H1 (cell line): ENCODE results near the gene ASAP2. TPM values are rescaled to one million over a fixed set of nuclear protein-coding genes. Genes with fewer than 3 reads are reported as not detected.

ENCODE experiments used
- CTCF ChIA-PET: fragments of 300-600 bp; sonication (Branson Sonifier 250); formaldehyde crosslinking; loops from one replicate; lab custom pipeline; 2021; ENCODE audit not compliant: partially characterized antibody; lab: Charles Lee
- POLR2A ChIA-PET: fragments of 300-600 bp; sonication (Branson Sonifier 250); formaldehyde crosslinking; loops from one replicate; lab custom pipeline; 2021; ENCODE audit warnings: inconsistent platforms; ENCODE audit not compliant: partially characterized antibody; lab: Charles Lee
- DNase-seq, 2 experiments: peaks; one replicate each; pipeline versions ENCODE4 v3.0.0 to v3.0.0-alpha.2; 2010 to 2022; ENCODE audit warnings: low spot score in 2 of 2, low read depth in 1 of 2, mixed read lengths in 1 of 2
- FAIRE-seq: peaks from 2 replicates; lab custom pipeline; 2011; peaks lifted over from hg19 to GRCh38; lab: Jason Lieb, UNC
- H2AFZ ChIP-seq: 2 replicates; pipeline ENCODE4 v1.8.1; 2012; ENCODE audit warnings: low read length, inconsistent platforms
- H2AK5ac ChIP-seq: 2 replicates; pipeline ENCODE4 v1.6.1; 2013; ENCODE audit warnings: low read depth, low read length
- H2BK120ac ChIP-seq: replicated peaks from 2 replicates; pipeline ENCODE3; 2013; ENCODE audit warnings: low read depth, low read length, inconsistent platforms
- H2BK12ac ChIP-seq: 2 replicates; pipeline ENCODE4 v1.6.1; 2013; ENCODE audit warnings: low read depth, low read length
- H2BK15ac ChIP-seq: 2 replicates; pipeline ENCODE4 v1.6.1; 2013; ENCODE audit warnings: low read length
- H2BK20ac ChIP-seq: 2 replicates; pipeline ENCODE4 v1.6.1; 2013; ENCODE audit warnings: low read length
- H2BK5ac ChIP-seq: 2 replicates; pipeline ENCODE4 v1.6.1; 2013; ENCODE audit warnings: low read depth, low read length
- H3K14ac ChIP-seq: 2 replicates; pipeline ENCODE4 v1.6.1; 2013; ENCODE audit warnings: inconsistent platforms; ENCODE audit not compliant: insufficient read length
- H3K18ac ChIP-seq: 2 replicates; pipeline ENCODE4 v1.6.1; 2013; ENCODE audit warnings: low read length; ENCODE audit errors: extremely low read depth
- H3K23ac ChIP-seq: 2 replicates; pipeline ENCODE4 v1.6.1; 2013; ENCODE audit warnings: inconsistent platforms; ENCODE audit not compliant: insufficient read length
- H3K23me2 ChIP-seq: 2 replicates; pipeline ENCODE4 v1.6.1; 2013; ENCODE audit warnings: low read depth, low read length
- H3K27ac ChIP-seq: 2 replicates; pipeline ENCODE4 v1.6.1; 2011; ENCODE audit warnings: low read depth, low read length, inconsistent platforms
- H3K27me3 ChIP-seq, 4 experiments: replicated peaks in 1 of 4; 1 replicate in 1 of 4; 2 replicates in 3 of 4; pipeline versions ENCODE4 v1.6.1 to v1.8.1; 2011 to 2013; ENCODE audit warnings: low read length in 3 of 4, mild to moderate bottlenecking in 3 of 4, inconsistent platforms in 2 of 4, mixed read lengths in 2 of 4, moderate library complexity in 1 of 4; ENCODE audit not compliant: control insufficient read depth in 3 of 4, insufficient read depth in 3 of 4; ENCODE audit errors: extremely low read depth in 1 of 4
- H3K36me3 ChIP-seq, 4 experiments: 2 replicates each; pipeline versions ENCODE4 v1.6.1 to v1.8.1; 2011 to 2013; ENCODE audit warnings: mild to moderate bottlenecking in 4 of 4, low read length in 3 of 4, moderate library complexity in 2 of 4, control low read depth in 1 of 4, inconsistent platforms in 1 of 4; ENCODE audit not compliant: insufficient read depth in 4 of 4, control insufficient read depth in 2 of 4
- H3K4ac ChIP-seq: replicated peaks from 2 replicates; pipeline ENCODE3; 2013; ENCODE audit warnings: low read length, low read depth, mixed read lengths, inconsistent platforms; ENCODE audit not compliant: insufficient read length
- H3K4me1 ChIP-seq, 4 experiments: replicated peaks in 1 of 4; 1 replicate in 1 of 4; 2 replicates in 3 of 4; pipeline versions ENCODE4 v1.6.1 to v1.8.1; 2011 to 2013; ENCODE audit warnings: low read length in 3 of 4, inconsistent platforms in 2 of 4, mixed read lengths in 1 of 4; ENCODE audit not compliant: insufficient read depth in 4 of 4, control insufficient read depth in 3 of 4
- H3K4me2 ChIP-seq, 2 experiments: 2 replicates each; pipeline versions ENCODE4 v1.6.1 to v1.8.1; 2011 to 2013; ENCODE audit warnings: low read depth in 2 of 2, low read length in 2 of 2, control low read depth in 1 of 2, inconsistent platforms in 1 of 2, mild to moderate bottlenecking in 1 of 2; ENCODE audit not compliant: insufficient read depth in 1 of 2
- H3K4me3 ChIP-seq, 4 experiments: fragments of 200-600, 300-600 bp in 1 of 4; sonication (generic), shearing (Covaris generic), sonication (Bioruptor Twin) in 1 of 4; 2 replicates each; pipeline versions ENCODE4 v1.5.1 to v1.8.1; 2011 to 2016; ENCODE audit warnings: low read length in 4 of 4, low read depth in 3 of 4, control low read depth in 2 of 4, inconsistent platforms in 2 of 4, mild to moderate bottlenecking in 2 of 4, mixed read lengths in 1 of 4, moderate library complexity in 1 of 4; ENCODE audit not compliant: insufficient read depth in 2 of 4; ENCODE audit errors: extremely low read depth in 1 of 4
- H3K56ac ChIP-seq: replicated peaks from 2 replicates; pipeline ENCODE3; 2013; ENCODE audit warnings: low read depth, mild to moderate bottlenecking, mixed read lengths, low read length, inconsistent platforms; ENCODE audit not compliant: insufficient read length
- H3K79me1 ChIP-seq: 2 replicates; pipeline ENCODE4 v1.6.1; 2013; ENCODE audit warnings: low read depth, low read length, control low read depth
- H3K79me2 ChIP-seq, 2 experiments: 2 replicates each; pipeline versions ENCODE4 v1.6.1 to v1.8.1; 2012 to 2013; ENCODE audit warnings: low read length in 2 of 2, mild to moderate bottlenecking in 2 of 2, inconsistent platforms in 1 of 2; ENCODE audit not compliant: insufficient read depth in 2 of 2, control insufficient read depth in 1 of 2
- H3K9ac ChIP-seq, 4 experiments: replicated peaks in 1 of 4; 1 replicate in 1 of 4; 2 replicates in 3 of 4; pipeline versions ENCODE4 v1.6.1 to v1.8.1; 2011 to 2013; ENCODE audit warnings: low read depth in 3 of 4, low read length in 3 of 4, control low read depth in 2 of 4, mild to moderate bottlenecking in 2 of 4, moderate library complexity in 2 of 4, inconsistent platforms in 1 of 4; ENCODE audit errors: extremely low read depth in 1 of 4
- H3K9me3 ChIP-seq, 2 experiments: 2 replicates each; pipeline versions ENCODE4 v1.6.1 to v1.8.1; 2012 to 2013; ENCODE audit warnings: mild to moderate bottlenecking in 2 of 2, moderate library complexity in 2 of 2, control low read depth in 1 of 2, inconsistent platforms in 1 of 2, low read depth in 1 of 2, low read length in 1 of 2, mixed read lengths in 1 of 2; ENCODE audit not compliant: insufficient read depth in 2 of 2
- H4K20me1 ChIP-seq, 2 experiments: replicated peaks in 1 of 2; 2 replicates each; pipeline versions ENCODE3 to v1.8.1; 2011 to 2013; ENCODE audit warnings: inconsistent platforms in 2 of 2, low read length in 2 of 2, mild to moderate bottlenecking in 1 of 2; ENCODE audit not compliant: insufficient read depth in 2 of 2, control insufficient read depth in 1 of 2
- H4K5ac ChIP-seq: 2 replicates; pipeline ENCODE4 v1.6.1; 2013; ENCODE audit warnings: low read length, low read depth, mixed read lengths, inconsistent platforms; ENCODE audit not compliant: insufficient read length
- H4K8ac ChIP-seq: 2 replicates; pipeline ENCODE4 v1.8.0; 2013; ENCODE audit warnings: mild to moderate bottlenecking, moderate library complexity, low read length, inconsistent platforms; ENCODE audit not compliant: insufficient read depth; ENCODE audit errors: extremely low read depth
- H4K91ac ChIP-seq: replicated peaks from 2 replicates; pipeline ENCODE3; 2013; ENCODE audit warnings: low read length, mixed read lengths, inconsistent platforms; ENCODE audit not compliant: insufficient read length
- CBX8 ChIP-seq: fragments of 300-800, 300-1000 bp; sonication (generic); IDR thresholded peaks from 2 replicates; pipeline ENCODE4 v1.7.1; 2016; ENCODE audit warnings: low read depth, low read length, borderline replicate concordance
- CHD1 ChIP-seq: IDR thresholded peaks from 2 replicates; pipeline ENCODE4 v1.6.1; 2012; ENCODE audit warnings: low read depth, low read length, improper control_type of control experiment
- CHD2 ChIP-seq: IDR thresholded peaks from 2 replicates; pipeline ENCODE4 v1.6.1; 2012; ENCODE audit warnings: low read length, improper control_type of control experiment
- CREB1 ChIP-seq: IDR thresholded peaks from 2 replicates; pipeline ENCODE4 v1.6.1; 2012; ENCODE audit warnings: inconsistent platforms
- KDM5A ChIP-seq: fragments of 200-600 bp; IDR thresholded peaks from 2 replicates; pipeline ENCODE4 v1.7.1; 2012; ENCODE audit warnings: mild to moderate bottlenecking, low read length, inconsistent platforms, mixed read lengths
- RAD21 ChIP-seq, 2 experiments: IDR thresholded peaks in 1 of 2; conservative IDR thresholded peaks in 1 of 2; 2 replicates each; pipeline ENCODE4 v1.6.1; 2011; ENCODE audit warnings: low read depth in 2 of 2, low read length in 2 of 2, improper control_type of control experiment in 1 of 2, inconsistent platforms in 1 of 2, mild to moderate bottlenecking in 1 of 2, moderate library complexity in 1 of 2
- RNF2 ChIP-seq: fragments of 200-900, 300-1000 bp; sonication (generic); IDR thresholded peaks from 2 replicates; pipeline ENCODE4 v1.7.1; 2016; ENCODE audit warnings: borderline replicate concordance, low read depth, mild to moderate bottlenecking, antibody characterized with exemption, low read length; ENCODE audit not compliant: poor library complexity, severe bottlenecking; ENCODE audit errors: missing control alignments
- RXRA ChIP-seq: IDR thresholded peaks from 2 replicates; pipeline ENCODE4 v1.6.1; 2011; ENCODE audit warnings: low read depth, mild to moderate bottlenecking, low read length, moderate library complexity; ENCODE audit not compliant: insufficient read depth
- WGBS, 2 experiments: shearing (Covaris generic) in 1 of 2; methylation state at CpG; one replicate each; pipeline versions ENCODE4 v1.1.6 to v1.1.7; 2013 to 2015; ENCODE audit warnings: low lambda C conversion rate in 2 of 2, mixed read lengths in 2 of 2, inconsistent platforms in 1 of 2, low coverage in 1 of 2, missing lambda C conversion rate in 1 of 2; ENCODE audit not compliant: insufficient replicate concordance in 2 of 2, insufficient coverage in 1 of 2, insufficient read length in 1 of 2; ENCODE audit errors: extremely low coverage in 1 of 2, missing lambda C conversion rate in 1 of 2; 5-methylcytosine and 5-hydroxymethylcytosine counted together
- polyA plus RNA-seq, 7 experiments: library from polyadenylated mRNA; depleted of rRNA in 3 of 7; stranded (reverse) in 5 of 7; unstranded in 2 of 7; fragments of >200 nt in 5 of 7; fragments of 200-250 nt in 2 of 7; gene quantifications; 1 replicate in 5 of 7; 2 replicates in 1 of 7; 4 replicates in 1 of 7; pipeline versions ENCODE4 v1.2.1 to v1.2.3, GENCODE V29; 2011 to 2013; ENCODE audit warnings: missing spikeins in 2 of 7, mixed read lengths in 2 of 7
- total RNA-seq: library from RNA; stranded (reverse); fragmentation: NEBNext Ultra II Directional; extraction: Animal tissue kit (Norgen Biotek cat#: 25700); gene quantifications from 2 replicates; pipeline ENCODE4 v1.2.1, GENCODE V29; 2021

ASAP2 gene
- total and polyA plus RNA-seq, 2 of the 8 experiments (the other 6 are each of a cell fraction or from before 2014, with no cell fraction given), result 10.2 to 18.7 TPM

DNA sequence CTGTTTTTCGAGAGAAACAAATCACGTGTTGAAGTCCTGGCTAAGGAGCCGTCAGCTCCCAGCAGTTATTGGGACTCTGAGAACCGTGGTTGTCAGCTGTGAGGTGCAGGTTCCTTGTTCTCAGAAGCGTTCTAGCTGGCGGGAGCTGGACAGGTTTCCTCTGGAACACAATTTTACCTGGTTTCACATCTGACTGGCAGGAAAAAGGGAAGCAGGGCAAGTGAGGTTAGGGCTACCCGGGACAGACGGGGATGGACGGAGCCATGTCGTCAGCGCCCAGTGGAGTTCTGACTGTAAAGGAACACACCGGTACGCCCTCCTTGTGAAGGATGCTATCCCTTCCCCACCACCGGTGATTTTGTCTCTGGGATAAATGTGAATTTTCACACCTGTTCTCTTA lies 190.6 kb downstream of the ASAP2 start:
- DNase-seq (no peak), FAIRE-seq (no peak)
- Histone ChIP-seq H2AFZ (no peak overlapping the region), H4K91ac (no peak overlapping the region), H3K9ac (no peak overlapping the region), H2BK20ac (no peak overlapping the region), H2BK5ac (no peak overlapping the region), H3K4me2 (no peak overlapping the region), H3K14ac (no peak overlapping the region), H3K27me3 (no peaks in the 10 kb centered on the region), H2BK12ac (no peak overlapping the region), H3K4me3 (no peak overlapping the region), H3K4ac (no peak overlapping the region), H4K20me1 (peaks cover 2 to 4% of the 10 kb centered on the region in 2 experiments), H3K79me1 (no peaks in the 10 kb centered on the region), H3K23ac (no peak overlapping the region), H4K8ac (no peak overlapping the region), H3K79me2 (no peaks in the 10 kb centered on the region), H3K56ac (no peak overlapping the region), H3K9me3 (no peaks in the 10 kb centered on the region), H3K23me2 (no peaks in the 10 kb centered on the region), H2AK5ac (no peak overlapping the region), H3K27ac (no peak overlapping the region), H4K5ac (no peak overlapping the region), H2BK15ac (no peak overlapping the region), H2BK120ac (no peak overlapping the region), H3K36me3 (no peaks in the 10 kb centered on the region; a peak in 2 of 8 replicates), H3K18ac (no peak overlapping the region), H3K4me1 (peaks cover 4 to 7% (median 5%) of the 10 kb centered on the region in 4 experiments; a peak in 6 of 7 replicates)
- ChIA-PET CTCF (interaction anchor here (1.2 to 1.7 kb wide), 3 partner anchors 22 to 254 kb away, joined by 3 to 5 read pairs (median 3); no protein-coding TSS in a partner anchor), POLR2A (no interaction called here)
- TF ChIP-seq CREB1, result no peak
- no peak for TF ChIP-seq KDM5A
- no peak for TF ChIP-seq RAD21 (IDR thresholded peaks at IDR 0.05 in 1 of 2, conservative IDR thresholded peaks at IDR 0.05 in 1 of 2; ENCODE audit: low read depth in 2 of 2, low read length in 2 of 2)
- TF ChIP-seq CHD2, result no peak
- no peak for TF ChIP-seq RNF2
- TF ChIP-seq RXRA, result no peak
- no peak for TF ChIP-seq CHD1
- TF ChIP-seq CBX8, result no peak
- 93% methylated on average over 14 of the region's 14 CpGs; no CpG with 5 or more reads in 1 of the 2 experiments for whole genome bisulfite sequencing, 2 experiments
